ENCODE results near the gene ALDH2.

The ALDH2 gene

GRCh38 chr12:111781085-111781658 is 14.4 kb downstream of the ALDH2 start:
- ChIA-PET POLR2A (no interaction called here), CTCF (interaction anchor here (0.9 to 1.0 kb wide), 3 partner anchors 19 to 45 kb away, joined by 3 to 6 read pairs (median 3); no protein-coding TSS in a partner anchor)
- no peak for TF ChIP-seq CTCF (IDR thresholded peaks at IDR 0.05; ENCODE audit: insufficient read depth, low read length, missing control alignments)
- DNase-seq (ENCODE audit: low read depth, low spot score), result no peak
- H3K4me3 ChIP-seq (ENCODE audit: low read depth, low read length), result no peak overlapping the region

GRCh38 chr12:111783046-111783445 is 16.3 kb downstream of the ALDH2 start:
- H3K4me3 ChIP-seq (ENCODE audit: low read depth, low read length), result no peak overlapping the region
- DNase-seq (ENCODE audit: low read depth, low spot score), result no peak
- CTCF ChIA-PET, result no interaction called here
- TF ChIP-seq CTCF (IDR thresholded peaks at IDR 0.05; ENCODE audit: insufficient read depth, low read length, missing control alignments), result no peak
- POLR2A ChIA-PET, result no interaction called here

GRCh38 chr12:111784953-111785352 is 18.2 kb downstream of the ALDH2 start:
- no peak for DNase-seq (ENCODE audit: low read depth, low spot score)
- POLR2A ChIA-PET, result interaction anchor here (1.2 kb wide), 1 partner anchor 11 kb away, joined by 4 read pairs; no protein-coding TSS in a partner anchor
- no peak overlapping the region for H3K4me3 ChIP-seq (ENCODE audit: low read depth, low read length)
- no peak for TF ChIP-seq CTCF (IDR thresholded peaks at IDR 0.05; ENCODE audit: insufficient read depth, low read length, missing control alignments)
- CTCF ChIA-PET, result interaction anchor here (1.0 to 2.7 kb wide), 4 partner anchors 8 to 31 kb away, joined by 3 to 15 read pairs (median 10); no protein-coding TSS in a partner anchor

- TF ChIP-seq CTCF (IDR thresholded peaks at IDR 0.05; ENCODE audit: insufficient read depth, low read length, missing control alignments), result no peak
- no peak for DNase-seq (ENCODE audit: low read depth, low spot score)
- ChIA-PET CTCF (interaction anchor here (0.6 to 2.7 kb wide), 4 partner anchors 11 to 85 kb away, joined by 3 to 15 read pairs (median 10); no protein-coding TSS in a partner anchor), POLR2A (interaction anchor here (1.2 kb wide), 1 partner anchor 11 kb away, joined by 4 read pairs; no protein-coding TSS in a partner anchor)
- H3K4me3 ChIP-seq (ENCODE audit: low read depth, low read length), result no peak overlapping the region
These were observed 18.9 kb downstream of the ALDH2 start for GRCh38 chr12:111785651-111786050.

GRCh38 chr12:111788178-111788654 is 21.5 kb downstream of the ALDH2 start:
- DNase-seq (ENCODE audit: low read depth, low spot score), result no peak
- CTCF ChIA-PET, result interaction anchor here (0.7 to 5.8 kb wide), 7 partner anchors 12 to 40 kb away, joined by 3 to 36 read pairs (median 3); no protein-coding TSS in a partner anchor
- no peak overlapping the region for H3K4me3 ChIP-seq (ENCODE audit: low read depth, low read length)
- POLR2A ChIA-PET, result no interaction called here
- peak; percentile 21 for TF ChIP-seq CTCF (IDR thresholded peaks at IDR 0.05; ENCODE audit: insufficient read depth, low read length, missing control alignments)

- H3K4me3 ChIP-seq (ENCODE audit: low read depth, low read length), result no peak overlapping the region
- CTCF ChIA-PET, result interaction anchor here (1.1 to 5.8 kb wide), 5 partner anchors 11 to 39 kb away, joined by 3 to 36 read pairs (median 3); no protein-coding TSS in a partner anchor
- POLR2A ChIA-PET, result no interaction called here
- TF ChIP-seq CTCF (IDR thresholded peaks at IDR 0.05; ENCODE audit: insufficient read depth, low read length, missing control alignments), result no peak
- DNase-seq (ENCODE audit: low read depth, low spot score), result no peak
These were observed 23.0 kb downstream of the ALDH2 start for GRCh38 chr12:111789779-111790178.
